GM19351 (cell line): Measurements from ENCODE around the gene TMCO4.

Experiments used
- ATAC-seq: cut with Tn5 transposase; IDR thresholded peaks from one replicate; pipeline ENCODE4 v1.9.1; 2021; ENCODE audit warnings: mild to moderate bottlenecking, moderate library complexity; ENCODE audit not compliant: unreplicated experiment

The TMCO4 gene

GRCh38 chr1:19776933-19777332 is 22.8 kb downstream of the TMCO4 start:
- ATAC-seq: no peak

GRCh38 chr1:19776287-19776686 is 23.4 kb downstream of the TMCO4 start:
- ATAC-seq: no peak

- no peak for ATAC-seq
Observed at GRCh38 chr1:19775831-19776230, 23.9 kb downstream of the TMCO4 start.

- no peak for ATAC-seq
Observed at GRCh38 chr1:19775317-19775716, 24.4 kb downstream of the TMCO4 start.

GRCh38 chr1:19774180-19774785 is 25.4 kb downstream of the TMCO4 start:
- no peak for ATAC-seq

GRCh38 chr1:19773485-19773884 is 26.2 kb downstream of the TMCO4 start:
- ATAC-seq: no peak

- ATAC-seq: no peak
Observed at GRCh38 chr1:19772053-19772452, 27.7 kb downstream of the TMCO4 start.

- ATAC-seq: no peak
Observed at GRCh38 chr1:19771350-19771749, 28.4 kb downstream of the TMCO4 start.

- ATAC-seq: no peak
Observed at GRCh38 chr1:19770436-19771190, 29.1 kb downstream of the TMCO4 start.

GRCh38 chr1:19769211-19769932 is 30.3 kb downstream of the TMCO4 start:
- no peak for ATAC-seq

- ATAC-seq: no peak
Observed at GRCh38 chr1:19768353-19769210, 31.1 kb downstream of the TMCO4 start.

- no peak for ATAC-seq
Observed at GRCh38 chr1:19765623-19766022, 34.1 kb downstream of the TMCO4 start.

GRCh38 chr1:19764848-19765247 is 34.9 kb downstream of the TMCO4 start:
- no peak for ATAC-seq

GRCh38 chr1:19762175-19762779 is 37.4 kb downstream of the TMCO4 start:
- ATAC-seq: no peak

- no peak for ATAC-seq
Observed at GRCh38 chr1:19759740-19760089, 40.0 kb downstream of the TMCO4 start.

GRCh38 chr1:19758227-19758830 is 41.4 kb downstream of the TMCO4 start:
- no peak for ATAC-seq

GRCh38 chr1:19757641-19758040 is 42.1 kb downstream of the TMCO4 start:
- ATAC-seq: no peak

GRCh38 chr1:19756480-19756879 is 43.2 kb downstream of the TMCO4 start:
- no peak for ATAC-seq

- no peak for ATAC-seq
Observed at GRCh38 chr1:19754482-19754881, 45.2 kb downstream of the TMCO4 start.

- ATAC-seq: no peak
Observed at GRCh38 chr1:19752083-19752696, 47.5 kb downstream of the TMCO4 start.
